UCSD-AML1 (cell line): ENCODE results near the gene OR56A1.

Experiments used
- DNase-seq: peaks from one replicate; lab custom pipeline; 2025; ENCODE audit not compliant: unreplicated experiment; lab: John Stamatoyannopoulos, UW

OR56A1 gene

GRCh38 chr11:5992150-5992549 lies 38.4 kb downstream of the OR56A1 start:
- DNase-seq: no peak

GRCh38 chr11:5989203-5989602 lies 41.4 kb downstream of the OR56A1 start:
- no peak for DNase-seq

GRCh38 chr11:5986885-5987284 lies 43.7 kb downstream of the OR56A1 start, which contains the start of gene OR52L1:
Gene OR52L1 (minus strand): TSS chr11:5986985. CDS start chr11:5986930, 55 bp downstream.
- no peak for DNase-seq

- DNase-seq: no peak
These were observed 47.1 kb downstream of the OR56A1 start for GRCh38 chr11:5983443-5983842.

GRCh38 chr11:5973530-5973929 lies 57.0 kb downstream of the OR56A1 start:
- DNase-seq: no peak
